GM13977 (cell line): Measurements from ENCODE around the gene RAB14.

Source experiments
- DNase-seq: peaks from one replicate; pipeline ENCODE4 v3.0.0; 2012; ENCODE audit warnings: low spot score
- CTCF ChIP-seq: IDR thresholded peaks from 2 replicates; pipeline ENCODE4 v1.5.1; 2012; ENCODE audit warnings: mild to moderate bottlenecking, control low read depth; ENCODE audit not compliant: insufficient read depth; ENCODE audit errors: extremely low read depth, missing control alignments
- in situ Hi-C: fragments of 300-500 bp; cut with MboI; formaldehyde crosslinking; loops from one replicate; pipeline ENCODE4 v1.12.0; 2022; ENCODE audit warnings: low sequenced_read_pairs, low pct_unique_long_range_greater_than_20kb, mixed read lengths, inconsistent platforms; ENCODE audit not compliant: unreplicated experiment

The RAB14 gene

DNA sequence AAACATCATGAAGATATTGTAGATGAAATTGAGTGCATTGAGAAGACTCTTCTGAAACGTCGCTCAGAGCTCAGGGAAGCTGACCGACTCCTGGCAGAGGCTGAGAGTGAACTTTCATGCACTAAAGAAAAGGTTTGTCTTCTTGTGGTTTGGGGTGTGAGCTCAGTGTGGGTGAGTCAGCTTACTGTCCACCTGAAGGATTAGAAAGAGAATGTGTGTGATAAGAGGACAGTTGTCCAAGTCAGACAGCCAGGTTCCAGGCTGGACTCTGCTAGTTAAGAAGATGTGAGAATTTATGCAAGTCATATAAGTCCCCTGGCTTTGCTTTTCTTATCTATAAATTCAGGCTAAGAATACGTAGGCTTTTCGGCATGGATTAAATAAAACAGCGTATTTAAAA, 46.9 kb downstream of the RAB14 start:
- no peak for TF ChIP-seq CTCF
- in situ Hi-C loops, result no loop called here

DNA sequence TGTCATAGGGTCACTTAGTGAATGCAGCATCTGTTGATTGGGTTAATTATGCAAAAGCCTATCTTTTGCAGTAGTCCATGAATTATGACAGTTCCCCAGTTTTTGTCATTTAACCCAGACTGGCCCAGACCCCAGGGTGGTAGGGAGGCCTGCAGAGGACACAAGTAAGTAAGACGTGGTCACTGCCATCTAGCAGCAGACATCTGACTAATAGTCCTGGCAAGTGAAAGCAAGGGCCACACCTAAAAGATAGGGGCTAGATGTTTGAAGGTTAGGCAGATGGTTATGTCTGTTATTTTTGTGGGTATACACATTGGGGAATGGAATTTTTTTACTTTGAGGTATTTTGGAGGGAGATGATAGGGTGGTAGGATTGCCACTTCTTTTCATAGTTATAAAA, 48.0 kb downstream of the RAB14 start:
- no peak for TF ChIP-seq CTCF
- in situ Hi-C loops, result no loop called here
- no peak for DNase-seq

More for the DNA sequence above, 46.9 kb downstream of the RAB14 start:
- DNase-seq, result no peak

DNA sequence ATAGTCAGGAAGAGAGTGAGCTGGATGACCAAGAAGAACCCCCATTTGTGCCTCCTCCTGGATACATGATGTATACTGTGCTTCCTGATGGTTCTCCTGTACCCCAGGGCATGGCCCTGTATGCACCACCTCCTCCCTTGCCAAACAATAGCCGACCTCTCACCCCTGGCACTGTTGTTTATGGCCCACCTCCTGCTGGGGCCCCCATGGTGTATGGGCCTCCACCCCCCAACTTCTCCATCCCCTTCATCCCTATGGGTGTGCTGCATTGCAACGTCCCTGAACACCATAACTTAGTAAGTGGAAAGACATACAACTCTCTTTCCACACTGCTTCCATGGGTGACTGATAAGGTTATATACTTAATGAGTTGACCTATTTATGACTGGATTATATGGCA, 51.5 kb downstream of the RAB14 start:
- in situ Hi-C loops, result no loop called here
- no peak for TF ChIP-seq CTCF
- no peak for DNase-seq

GRCh38 chr9:121144482-121144881, 57.2 kb downstream of the RAB14 start:
- no peak for DNase-seq
- no peak for TF ChIP-seq CTCF
- in situ Hi-C loops, result no loop called here

GRCh38 chr9:121143771-121144170, 57.9 kb downstream of the RAB14 start:
- DNase-seq, result no peak
- in situ Hi-C loops, result no loop called here
- TF ChIP-seq CTCF, result no peak

DNA sequence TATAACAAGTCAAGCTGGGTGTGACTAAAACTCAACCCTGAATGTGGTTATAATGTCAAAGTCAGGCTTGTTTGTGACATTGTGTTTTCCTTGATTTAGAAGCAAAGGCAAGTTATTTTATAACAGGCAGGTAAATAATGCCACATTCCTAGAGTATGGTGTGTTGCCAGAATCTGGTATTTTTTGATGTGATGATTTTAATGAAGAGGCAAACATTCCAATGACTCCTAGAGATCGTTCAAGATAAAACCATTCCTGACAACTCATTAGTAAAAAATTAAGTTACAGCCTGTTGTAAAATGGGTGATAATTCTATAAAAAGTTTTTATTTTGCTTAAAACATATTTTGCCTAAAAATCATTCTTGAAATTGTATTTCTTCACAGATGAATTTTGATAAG, 60.0 kb downstream of the RAB14 start:
- no peak for TF ChIP-seq CTCF
- in situ Hi-C loops, result no loop called here
- no peak for DNase-seq

- in situ Hi-C loops, result no loop called here
- no peak for TF ChIP-seq CTCF
These were observed 60.4 kb downstream of the RAB14 start for GRCh38 chr9:121141306-121141705.

More at GRCh38 chr9:121141306-121141705, 60.4 kb downstream of the RAB14 start:
- DNase-seq, result no peak
